Upper lobe of left lung (tissue), 4 donors: Measurements from ENCODE around the gene POPDC3.

Source experiments
- CTCF ChIP-seq, 6 experiments: fragments of 450-650 bp in 4 of 6; fragments of 200-600 bp in 2 of 6; sonication (generic) in 2 of 6; IDR thresholded peaks; one replicate each; pipeline ENCODE4 v1.5.1; 2016 to 2019; ENCODE audit warnings: antibody characterized with exemption in 6 of 6
- POLR2A ChIP-seq, 4 donors: fragments of 450-650 bp; IDR thresholded peaks; one replicate each; pipeline ENCODE4 v1.5.1; 2016 to 2017; ENCODE audit warnings: antibody characterized with exemption in 4 of 4, mild to moderate bottlenecking in 2 of 4
- POLR2AphosphoS5 ChIP-seq, 2 donors: sonication (generic); formaldehyde crosslinking; IDR thresholded peaks; one replicate each; pipeline ENCODE4 v1.5.1; 2017; ENCODE audit warnings: antibody characterized with exemption in 2 of 2

- no peak for TF ChIP-seq POLR2A (IDR thresholded peaks at IDR 0.05)
- peak in 1 of 6 experiments; percentile 26 for TF ChIP-seq CTCF (IDR thresholded peaks at IDR 0.05)
- TF ChIP-seq POLR2AphosphoS5 (IDR thresholded peaks at IDR 0.05) = no peak
Measured at GRCh38 chr6:105179244-105180065, at the start of gene POPDC3.
